Thoracic aorta endothelial cell (primary cell): ENCODE results near the gene IFITM5. TPM values are rescaled to one million over a fixed set of nuclear protein-coding genes. Genes with fewer than 3 reads are reported as not detected.

Source experiments
- small RNA-seq: library from RNA; depleted of rRNA; stranded (forward); fragments of <200 nt; gene quantifications from one replicate; pipeline ENCODE3, GENCODE V24; 2012
- total RNA-seq: library from RNA; depleted of rRNA; stranded (reverse); fragments of >200 nt; gene quantifications from 2 replicates; pipeline ENCODE4 v1.2.3, GENCODE V29; 2012

Gene IFITM5
- total RNA-seq = not detected in 2 replicates

GRCh38 chr11:299081-299891, at the start of gene IFITM5:
Gene IFITM5 (minus strand): TSS chr11:299526. CDS start chr11:299490, 36 bp downstream.

GRCh38 chr11:313787-314553, 14.6 kb upstream of the IFITM5 start, which contains the start of gene IFITM1:
Gene IFITM1 (plus strand): TSS chr11:314040. CDS start chr11:314171, 131 bp downstream.

GRCh38 chr11:307766-308708, 8.7 kb upstream of the IFITM5 start, which contains the start of gene IFITM2:
Gene IFITM2 (plus strand): TSS chr11:307816. CDS start chr11:308193, 377 bp downstream.

DNA sequence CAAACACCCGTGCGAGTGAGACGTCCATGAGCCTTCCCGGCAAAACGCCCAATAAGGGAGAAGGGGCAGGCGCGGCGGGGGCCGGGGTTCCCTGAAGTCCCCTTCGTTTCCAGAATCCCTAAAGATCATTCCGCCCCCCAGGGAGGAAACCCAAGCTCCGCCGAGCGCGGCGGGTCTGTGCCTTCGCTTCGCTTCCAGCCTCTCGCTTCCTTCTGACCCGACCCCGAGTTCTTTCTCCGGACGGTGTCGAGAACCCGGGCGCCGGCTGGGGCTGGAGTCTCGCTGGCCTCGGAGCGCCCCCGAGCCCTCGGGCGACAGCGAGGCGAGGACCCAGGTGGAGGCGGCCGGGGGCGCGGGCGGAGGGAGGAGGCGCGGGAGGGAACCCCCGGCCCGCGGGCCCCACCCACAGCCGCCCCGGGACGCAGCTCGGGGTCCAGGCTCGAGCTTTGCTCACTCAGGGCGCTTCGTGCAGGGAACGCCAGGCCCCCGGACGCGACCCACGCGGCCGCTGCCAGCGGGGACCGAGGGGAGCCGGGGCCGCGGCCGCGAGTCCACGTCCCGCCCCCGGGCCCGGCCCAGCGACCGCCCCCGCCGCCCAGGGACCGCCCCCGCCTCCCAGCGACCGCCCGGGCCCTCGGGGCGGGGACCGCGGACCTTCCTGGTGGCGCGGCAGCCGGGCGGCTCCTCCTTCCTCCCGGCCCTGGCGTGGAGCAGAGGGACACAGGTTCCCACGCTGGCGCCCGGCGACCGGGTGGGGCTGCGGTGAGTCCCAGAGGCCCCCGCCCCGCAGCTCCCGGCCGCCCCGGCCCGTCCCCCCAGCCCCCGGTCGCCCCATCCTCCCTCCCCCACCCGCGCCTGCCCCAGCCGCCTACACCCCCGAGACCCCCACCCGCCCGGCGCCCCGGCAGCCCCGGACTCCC, 10.6 kb downstream of the IFITM5 start, which contains the start of gene PGGHG:
Gene PGGHG (plus strand): TSS at position 649 of the 920 bp plus-strand sequence. CDS start 691 bp downstream, outside the sequence.

DNA sequence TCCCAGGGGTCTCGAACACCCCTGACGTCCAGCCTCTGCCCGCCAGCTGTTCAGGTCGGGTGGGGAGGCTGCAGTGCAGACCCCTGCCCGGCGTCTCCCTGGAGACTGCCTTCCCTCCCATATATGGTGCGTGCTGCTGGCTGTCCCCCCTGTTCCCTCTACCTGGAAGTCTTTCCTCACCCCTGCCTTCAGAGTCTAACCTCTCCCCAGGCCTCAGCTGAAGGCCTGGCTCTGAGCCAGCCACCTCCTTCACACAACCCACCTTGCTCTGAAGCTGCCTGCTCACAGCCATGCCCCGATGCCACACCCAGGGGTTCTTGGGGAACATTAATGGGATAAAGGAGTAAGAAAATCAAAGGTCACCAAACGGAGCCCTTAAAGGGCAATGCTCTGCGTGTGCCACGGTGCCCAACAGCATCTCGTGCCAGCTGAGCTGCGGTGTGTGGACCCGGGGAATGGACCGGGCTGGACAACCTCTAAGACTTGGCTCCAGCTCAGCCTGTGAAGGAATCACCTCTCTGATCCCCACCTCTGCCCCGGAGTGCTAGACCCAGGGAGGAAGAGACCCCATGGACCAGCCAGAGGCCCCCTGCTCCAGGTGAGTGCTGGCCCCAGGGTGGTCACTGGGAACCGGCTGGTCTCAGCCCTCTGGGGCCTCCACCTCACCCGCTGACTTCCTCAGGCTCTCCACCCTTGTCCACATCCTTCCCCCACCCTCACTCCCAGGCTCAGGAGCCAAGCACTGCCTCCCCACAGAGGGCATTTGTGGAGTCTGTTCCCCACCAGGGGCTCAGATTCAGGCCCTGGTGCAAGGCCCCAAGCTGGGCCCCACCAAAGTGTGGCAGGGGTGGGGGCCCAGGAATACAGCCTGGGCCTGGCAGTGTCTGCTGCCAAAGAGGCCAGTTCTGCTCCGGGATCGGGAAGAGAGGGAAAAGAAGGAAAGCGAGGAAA, 21.1 kb downstream of the IFITM5 start, which contains the start of gene NLRP6:
Gene NLRP6 (plus strand): TSS at position 407 of the 951 bp plus-strand sequence. CDS start 163 bp downstream, at position 570.

Small RNA genes within 50 kb of the gene (small RNA-seq; reads per million reads assigned to genes)
- not detected for gene AC136475.6

Other genes with a start within 250 kb of the IFITM5 start
- not detected in 2 replicates for gene SCGB1C1, start 106.4 kb downstream of the IFITM5 start, total RNA-seq
- 13.7 and 13.9 TPM in 2 replicates for gene BET1L, start 92.1 kb downstream of the IFITM5 start, total RNA-seq
- 86.4 and 108 TPM in 2 replicates for gene RIC8A, start 91.8 kb downstream of the IFITM5 start, total RNA-seq
- gene SIRT3, start 63.2 kb downstream of the IFITM5 start, total RNA-seq = 5.6 and 8.5 TPM in 2 replicates
- 184 and 220 TPM in 2 replicates for gene PSMD13, start 62.5 kb downstream of the IFITM5 start, total RNA-seq
- gene NLRP6, start 21.1 kb downstream of the IFITM5 start, total RNA-seq = not detected in 2 replicates
- gene PGGHG, start 10.4 kb downstream of the IFITM5 start, total RNA-seq = 8.9 and 13.2 TPM in 2 replicates
- gene IFITM2, start 8.3 kb upstream of the IFITM5 start, total RNA-seq = 72.5 and 210 TPM in 2 replicates
- 2.5 and 10.0 TPM in 2 replicates for gene IFITM1, start 14.5 kb upstream of the IFITM5 start, total RNA-seq
- 51.2 and 85.8 TPM in 2 replicates for gene IFITM3, start 21.3 kb upstream of the IFITM5 start, total RNA-seq
- 0.86 and 1.1 TPM in 2 replicates for gene B4GALNT4, start 70.0 kb upstream of the IFITM5 start, total RNA-seq
- 0.07 and 0.13 TPM in 2 replicates for gene PKP3, start 94.7 kb upstream of the IFITM5 start, total RNA-seq
- 27.9 and 32.9 TPM in 2 replicates for gene SIGIRR, start 115.5 kb upstream of the IFITM5 start, total RNA-seq
- gene ANO9, start 142.5 kb upstream of the IFITM5 start, total RNA-seq = under 0.01 TPM in 1 of 2 replicates, not detected in the other
- 31.0 and 35.1 TPM in 2 replicates for gene PTDSS2, start 150.8 kb upstream of the IFITM5 start, total RNA-seq
- gene RNH1, start 207.7 kb upstream of the IFITM5 start, total RNA-seq = 127 and 179 TPM in 2 replicates
- gene HRAS, start 236.1 kb upstream of the IFITM5 start, total RNA-seq = 50.8 and 71.9 TPM in 2 replicates
- 0.36 and 0.40 TPM in 2 replicates for gene LRRC56, start 238.0 kb upstream of the IFITM5 start, total RNA-seq